Inflammatory macrophage treated with lipopolysaccharide for 1 hour (primary cell): Measurements from ENCODE around the gene SMIM5.

ENCODE experiments used
- DNase-seq, 2 donors: peaks; one replicate each; pipeline ENCODE4 v3.0.0-alpha.2; 2020 to 2022

SMIM5 gene

GRCh38 chr17:75604034-75604695 lies 29.1 kb upstream of the SMIM5 start:
- DNase-seq: no peak

GRCh38 chr17:75605790-75606189 lies 27.4 kb upstream of the SMIM5 start:
- DNase-seq: no peak

- no peak for DNase-seq
These were observed 26.1 kb upstream of the SMIM5 start for GRCh38 chr17:75607086-75607485.

- no peak for DNase-seq
These were observed 22.9 kb upstream of the SMIM5 start for GRCh38 chr17:75610103-75610984.

- DNase-seq: no peak
These were observed 21.3 kb upstream of the SMIM5 start for GRCh38 chr17:75611851-75612429.

GRCh38 chr17:75612906-75613626 lies 20.2 kb upstream of the SMIM5 start:
- DNase-seq: no peak

- no peak for DNase-seq
These were observed 19.2 kb upstream of the SMIM5 start for GRCh38 chr17:75614006-75614405.

GRCh38 chr17:75614556-75615270 lies 18.5 kb upstream of the SMIM5 start:
- no peak for DNase-seq

GRCh38 chr17:75615301-75615700 lies 17.9 kb upstream of the SMIM5 start:
- no peak for DNase-seq

- DNase-seq: no peak
These were observed 16.6 kb upstream of the SMIM5 start for GRCh38 chr17:75616521-75617122.

GRCh38 chr17:75617218-75617617 lies 16.0 kb upstream of the SMIM5 start:
- no peak for DNase-seq

- no peak for DNase-seq
These were observed 15.6 kb upstream of the SMIM5 start for GRCh38 chr17:75617675-75618074.

GRCh38 chr17:75619506-75620431 lies 13.5 kb upstream of the SMIM5 start:
- peak in 1 of 2 donors; percentile 8 for DNase-seq

GRCh38 chr17:75621489-75621888 lies 11.7 kb upstream of the SMIM5 start:
- DNase-seq: no peak

GRCh38 chr17:75622076-75622475 lies 11.2 kb upstream of the SMIM5 start:
- DNase-seq: no peak

- DNase-seq: no peak
These were observed 10.4 kb upstream of the SMIM5 start for GRCh38 chr17:75622771-75623273.

- no peak for DNase-seq
These were observed 9.8 kb upstream of the SMIM5 start for GRCh38 chr17:75623386-75623785.

- no peak for DNase-seq
These were observed 9.2 kb upstream of the SMIM5 start for GRCh38 chr17:75624021-75624420.

- DNase-seq: no peak
These were observed 8.4 kb upstream of the SMIM5 start for GRCh38 chr17:75624714-75625345.

- peak in 1 of 2 donors; percentile 5 for DNase-seq
These were observed 7.3 kb upstream of the SMIM5 start for GRCh38 chr17:75625813-75626486.
